Neural cell (in vitro differentiated cells): ENCODE results near the gene C10orf90.

Experiments used
- SMC3 ChIP-seq: fragments of 450-650 bp; conservative IDR thresholded peaks from 2 replicates; pipeline ENCODE4 v1.6.1; 2014; ENCODE audit warnings: antibody characterized with exemption, mild to moderate bottlenecking, moderate library complexity; ENCODE audit not compliant: poor library complexity
- TF ChIP-seq, protein P1 (sequence below): fragments of 450-650 bp; IDR thresholded peaks from 2 replicates; pipeline ENCODE4 v1.5.1; 2014; ENCODE audit warnings: antibody characterized with exemption, mild to moderate bottlenecking, moderate library complexity; ENCODE audit not compliant: poor library complexity, severe bottlenecking

DNA sequence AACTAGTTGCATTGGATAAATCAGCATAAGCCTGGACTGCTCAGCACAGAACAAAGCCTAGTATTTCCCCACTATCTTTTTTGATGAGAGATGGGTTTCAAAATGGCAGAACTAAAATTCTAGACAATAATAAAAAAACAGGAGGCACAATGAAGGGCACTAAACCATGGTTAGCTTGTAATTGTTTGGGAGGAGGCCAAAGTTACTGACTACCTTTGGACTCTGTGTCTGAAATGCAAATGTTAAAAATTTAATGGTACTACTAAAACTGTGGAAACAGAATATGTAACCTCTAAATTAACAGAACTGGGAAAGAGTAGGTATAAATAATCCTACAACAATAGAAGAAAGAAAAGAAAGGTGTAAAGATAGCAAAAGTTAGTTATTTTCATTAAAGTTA, 295.2 kb downstream of the C10orf90 start:
- TF ChIP-seq, protein P1, sequence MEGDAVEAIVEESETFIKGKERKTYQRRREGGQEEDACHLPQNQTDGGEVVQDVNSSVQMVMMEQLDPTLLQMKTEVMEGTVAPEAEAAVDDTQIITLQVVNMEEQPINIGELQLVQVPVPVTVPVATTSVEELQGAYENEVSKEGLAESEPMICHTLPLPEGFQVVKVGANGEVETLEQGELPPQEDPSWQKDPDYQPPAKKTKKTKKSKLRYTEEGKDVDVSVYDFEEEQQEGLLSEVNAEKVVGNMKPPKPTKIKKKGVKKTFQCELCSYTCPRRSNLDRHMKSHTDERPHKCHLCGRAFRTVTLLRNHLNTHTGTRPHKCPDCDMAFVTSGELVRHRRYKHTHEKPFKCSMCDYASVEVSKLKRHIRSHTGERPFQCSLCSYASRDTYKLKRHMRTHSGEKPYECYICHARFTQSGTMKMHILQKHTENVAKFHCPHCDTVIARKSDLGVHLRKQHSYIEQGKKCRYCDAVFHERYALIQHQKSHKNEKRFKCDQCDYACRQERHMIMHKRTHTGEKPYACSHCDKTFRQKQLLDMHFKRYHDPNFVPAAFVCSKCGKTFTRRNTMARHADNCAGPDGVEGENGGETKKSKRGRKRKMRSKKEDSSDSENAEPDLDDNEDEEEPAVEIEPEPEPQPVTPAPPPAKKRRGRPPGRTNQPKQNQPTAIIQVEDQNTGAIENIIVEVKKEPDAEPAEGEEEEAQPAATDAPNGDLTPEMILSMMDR: no peak
- no peak for TF ChIP-seq SMC3
